GM21723 (cell line): ENCODE measurements around the gene POM121C.
"Not testable (repeated sequence)": the region's sequence is repeated elsewhere in the genome, so short reads cannot be mapped to it uniquely, and the experiment has no call there.

Source experiments
- ATAC-seq: cut with Tn5 transposase; IDR thresholded peaks from one replicate; pipeline ENCODE4 v1.9.1; 2021; ENCODE audit warnings: mild to moderate bottlenecking, moderate library complexity; ENCODE audit not compliant: unreplicated experiment

POM121C gene

DNA sequence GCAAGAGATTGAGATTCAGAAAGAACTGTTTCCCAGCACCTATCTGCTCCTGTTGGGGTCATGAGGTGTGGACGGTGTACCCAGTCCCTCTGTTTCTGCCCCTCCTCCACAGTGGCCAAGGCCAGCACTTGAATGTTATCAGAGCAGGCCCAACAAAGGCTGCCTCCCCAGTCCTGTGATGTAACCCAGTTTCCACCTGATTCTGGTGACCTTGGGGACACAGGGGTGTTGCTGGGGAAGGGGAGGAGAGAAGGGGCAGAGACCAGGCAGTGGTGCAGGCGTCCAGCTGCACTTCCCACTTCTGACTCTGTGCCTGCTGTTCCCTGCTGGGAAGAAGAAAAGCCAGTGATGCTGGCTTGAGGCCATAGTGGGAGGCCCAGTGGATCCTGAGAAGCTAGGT lies 88.2 kb downstream of the POM121C start:
- ATAC-seq, result not testable (repeated sequence)

DNA sequence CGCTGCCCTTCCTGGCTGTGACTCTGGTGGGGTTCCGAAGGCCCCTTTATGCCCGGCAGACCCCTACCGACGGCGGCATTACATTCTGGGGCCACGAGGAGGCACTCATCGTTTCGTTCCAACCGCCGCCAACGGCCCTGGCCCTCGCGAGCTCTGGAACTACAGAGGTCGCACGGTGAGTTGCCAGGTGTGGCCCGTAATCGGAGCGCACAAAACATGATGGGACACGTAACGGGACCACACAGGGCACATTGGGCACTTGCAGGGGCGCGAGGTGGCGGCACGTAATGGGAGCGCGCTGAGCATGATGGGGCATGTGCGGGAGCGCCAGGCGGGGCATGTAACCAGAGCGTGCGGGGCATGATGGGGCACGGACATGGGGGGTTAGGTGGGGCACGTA lies 90.8 kb downstream of the POM121C start, which contains the start of gene TRIM73:
Gene TRIM73, plus strand, starts transcription at position 301 of the 400 bp plus-strand sequence. CDS start 3,305 bp downstream, outside the sequence.
- not testable (repeated sequence) for ATAC-seq

DNA sequence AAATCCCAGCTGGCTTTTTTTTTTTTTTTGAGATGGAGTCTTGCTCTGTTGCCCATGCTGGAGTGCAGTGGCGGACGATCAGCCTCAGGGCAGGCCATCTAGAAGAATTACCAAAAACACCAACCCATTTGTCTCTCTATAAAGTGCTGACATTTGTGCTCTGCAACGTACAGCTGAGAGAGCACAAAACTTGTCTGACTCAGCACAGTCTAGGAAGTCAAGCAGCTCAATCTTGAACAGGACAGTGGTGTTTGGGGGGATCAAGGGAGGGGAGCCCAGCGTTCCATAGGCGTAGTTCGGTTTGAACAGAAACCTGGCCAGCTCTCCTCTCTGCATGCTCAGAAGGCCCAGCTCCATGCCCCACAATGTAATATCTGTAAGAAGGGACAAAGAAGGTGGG lies 92.9 kb downstream of the POM121C start:
- not testable (repeated sequence) for ATAC-seq

DNA sequence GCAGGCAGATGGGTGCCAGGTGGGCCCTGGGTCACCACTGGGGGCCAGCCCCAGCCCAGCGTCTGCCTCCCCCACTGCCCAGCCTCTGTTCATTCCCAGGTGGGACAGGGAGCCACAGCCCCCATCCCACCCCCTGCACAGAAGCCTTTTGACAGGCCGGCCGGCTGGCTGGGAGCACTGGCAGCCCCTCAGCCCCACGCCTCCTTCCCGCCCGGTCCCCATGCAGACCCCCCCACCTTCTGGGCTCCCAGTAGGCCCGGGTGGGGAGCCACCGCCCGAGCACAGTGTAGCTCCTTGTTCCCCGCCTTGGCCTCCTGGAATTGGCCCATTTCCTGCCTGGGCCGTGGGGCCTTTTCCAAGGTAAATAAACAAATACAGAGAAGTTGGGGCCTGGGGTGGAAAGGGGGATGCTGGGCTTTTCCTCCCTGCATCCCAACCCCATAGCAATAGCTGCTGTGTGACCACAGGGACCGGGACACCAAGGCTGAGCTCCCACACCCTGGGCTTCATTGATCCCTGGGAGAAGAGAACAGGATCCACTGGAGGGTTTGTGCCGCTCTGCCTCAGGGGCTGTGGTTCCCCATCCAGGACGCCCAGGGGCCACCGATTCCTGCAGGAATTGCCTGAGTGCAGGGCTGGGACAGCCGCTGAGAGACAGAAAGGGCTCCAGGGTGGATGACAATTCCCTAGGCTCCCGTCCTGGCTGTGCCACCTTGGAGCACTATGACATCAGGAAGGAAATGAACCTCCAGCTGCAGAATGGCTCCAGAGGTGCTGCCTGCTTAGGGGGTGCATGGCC lies 111.4 kb downstream of the POM121C start:
- ATAC-seq, result not testable (repeated sequence)

- not testable (repeated sequence) for ATAC-seq
Observed at GRCh38 chr7:75374144-75374518, 112.0 kb downstream of the POM121C start.

GRCh38 chr7:75367313-75367712 lies 118.8 kb downstream of the POM121C start:
- not testable (repeated sequence) for ATAC-seq
